HG03039 (cell line): Measurements from ENCODE around the gene CALY.

ENCODE experiments used
- ATAC-seq: cut with Tn5 transposase; IDR thresholded peaks from one replicate; pipeline ENCODE4 v1.9.1; 2021; ENCODE audit warnings: mild to moderate bottlenecking, moderate library complexity; ENCODE audit not compliant: unreplicated experiment

CALY gene

GRCh38 chr10:133312769-133313145 is 23.9 kb downstream of the CALY start:
- ATAC-seq, result no peak

- ATAC-seq, result no peak
These were observed 24.5 kb downstream of the CALY start for GRCh38 chr10:133312016-133312768.

GRCh38 chr10:133311570-133311969 is 25.1 kb downstream of the CALY start:
- no peak for ATAC-seq

GRCh38 chr10:133310789-133311188 is 25.9 kb downstream of the CALY start:
- no peak for ATAC-seq

GRCh38 chr10:133310399-133310755 is 26.3 kb downstream of the CALY start:
- no peak for ATAC-seq

GRCh38 chr10:133309720-133310398 is 26.8 kb downstream of the CALY start:
- no peak for ATAC-seq

- peak; percentile 54 for ATAC-seq
These were observed 27.5 kb downstream of the CALY start for GRCh38 chr10:133309100-133309719.

GRCh38 chr10:133308421-133309099 is 28.1 kb downstream of the CALY start, which contains the start of the genes TUBGCP2 and ZNF511:
TSS of gene TUBGCP2 (minus strand) at chr10:133308872. CDS start at chr10:133302941, 5,931 bp downstream.
TSS of gene ZNF511 (plus strand) at chr10:133308914. CDS start at chr10:133308944, 30 bp downstream.
- peak; percentile 69 for ATAC-seq

- peak; percentile 22 for ATAC-seq
These were observed 28.8 kb downstream of the CALY start for GRCh38 chr10:133307776-133308420.

GRCh38 chr10:133306941-133307379 is 29.7 kb downstream of the CALY start:
- no peak for ATAC-seq

- ATAC-seq, result no peak
These were observed 30.6 kb downstream of the CALY start for GRCh38 chr10:133306097-133306476.

- ATAC-seq, result no peak
These were observed 33.5 kb downstream of the CALY start for GRCh38 chr10:133303206-133303605.

GRCh38 chr10:133302230-133302629 is 34.5 kb downstream of the CALY start:
- ATAC-seq, result no peak

GRCh38 chr10:133299738-133300137 is 37.0 kb downstream of the CALY start:
- ATAC-seq, result no peak

- ATAC-seq, result no peak
These were observed 37.5 kb downstream of the CALY start for GRCh38 chr10:133299224-133299623.

GRCh38 chr10:133298466-133298865 is 38.2 kb downstream of the CALY start:
- ATAC-seq, result no peak

GRCh38 chr10:133297504-133297903 is 39.2 kb downstream of the CALY start:
- no peak for ATAC-seq

GRCh38 chr10:133295426-133296320 is 41.0 kb downstream of the CALY start:
- no peak for ATAC-seq

GRCh38 chr10:133294189-133294588 is 42.5 kb downstream of the CALY start:
- no peak for ATAC-seq

- no peak for ATAC-seq
These were observed 42.9 kb downstream of the CALY start for GRCh38 chr10:133293810-133294119.
